Osteoblast (primary cell): Measurements from ENCODE around the gene ARMC9. TPM values are rescaled to one million over a fixed set of nuclear protein-coding genes. Genes with fewer than 3 reads are reported as not detected.
"Not testable (repeated sequence)": the region's sequence is repeated elsewhere in the genome, so short reads cannot be mapped to it uniquely, and the experiment has no call there.

Experiments used
- DNase-seq: peaks from one replicate; pipeline ENCODE4 v3.0.0; 2011; ENCODE audit warnings: low spot score, mixed read lengths; ENCODE audit not compliant: insufficient read length; ENCODE audit errors: missing footprints
- H2AFZ ChIP-seq: 2 replicates; pipeline ENCODE4 v1.6.0; 2011; ENCODE audit warnings: mild to moderate bottlenecking, low read length
- H3K27ac ChIP-seq: 2 replicates; pipeline ENCODE4 v1.5.1; 2011; ENCODE audit warnings: mild to moderate bottlenecking, low read depth, low read length, moderate library complexity
- H3K27me3 ChIP-seq: 2 replicates; pipeline ENCODE4 v1.6.0; 2012; ENCODE audit warnings: mild to moderate bottlenecking, control low read depth, inconsistent platforms, low read length, moderate library complexity; ENCODE audit not compliant: insufficient read depth
- H3K36me3 ChIP-seq: 2 replicates; pipeline ENCODE4 v1.5.1; 2011; ENCODE audit warnings: mild to moderate bottlenecking, low read length, control low read depth, moderate library complexity; ENCODE audit not compliant: insufficient read depth
- H3K4me1 ChIP-seq: 2 replicates; pipeline ENCODE4 v1.5.1; 2011; ENCODE audit warnings: mild to moderate bottlenecking, low read length, control low read depth, moderate library complexity; ENCODE audit not compliant: insufficient read depth
- H3K4me2 ChIP-seq: 2 replicates; pipeline ENCODE4 v1.6.0; 2011; ENCODE audit warnings: mild to moderate bottlenecking, low read length; ENCODE audit not compliant: insufficient read depth
- H3K4me3 ChIP-seq: fragments of 200-600 bp; sonication (generic); 3 replicates; pipeline ENCODE4 v1.5.1; 2012; ENCODE audit warnings: mild to moderate bottlenecking, low read length, inconsistent platforms; ENCODE audit not compliant: insufficient read depth
- H3K79me2 ChIP-seq: 2 replicates; pipeline ENCODE4 v1.6.0; 2012; ENCODE audit warnings: mild to moderate bottlenecking, low read length, control low read depth, inconsistent platforms; ENCODE audit not compliant: insufficient read depth
- H3K9me3 ChIP-seq: 2 replicates; pipeline ENCODE4 v1.5.1; 2011; ENCODE audit warnings: low read depth, low read length, control low read depth
- H4K20me1 ChIP-seq: 2 replicates; pipeline ENCODE4 v1.6.0; 2012; ENCODE audit warnings: mild to moderate bottlenecking, low read length, control low read depth; ENCODE audit not compliant: insufficient read depth
- total RNA-seq: library from RNA; depleted of rRNA; stranded (reverse); fragments of >200 nt; gene quantifications from 2 replicates; pipeline ENCODE4 v1.2.3, GENCODE V29; 2012
- TF ChIP-seq, protein P1 (sequence below): IDR thresholded peaks from 2 replicates; pipeline ENCODE4 v1.5.1; 2011; ENCODE audit warnings: mild to moderate bottlenecking, low read depth, low read length, moderate library complexity; ENCODE audit errors: extremely low read depth

ARMC9 gene
- total RNA-seq, 1 donor = 221 TPM

DNA sequence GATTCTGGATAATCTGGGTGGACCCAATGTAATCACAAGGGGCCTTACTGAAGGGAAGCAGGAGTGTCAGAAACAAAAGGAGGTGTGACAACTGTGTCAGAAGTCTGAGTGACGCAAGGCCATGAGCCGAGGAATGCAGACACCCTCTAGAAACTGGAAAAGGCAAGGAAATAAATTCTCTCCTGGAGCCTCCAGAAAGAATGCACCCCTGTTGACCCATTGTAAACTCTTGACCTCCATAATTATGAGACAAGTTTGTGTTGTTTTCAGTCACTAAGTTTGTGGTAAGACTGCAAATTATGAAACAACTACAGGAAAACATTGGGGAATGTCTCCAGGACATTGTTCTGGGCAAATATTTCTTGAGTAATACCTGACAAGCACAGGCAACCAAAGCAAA is 149.7 kb downstream of the ARMC9 start:
- no peak overlapping the region for H3K4me3 ChIP-seq
- TF ChIP-seq, protein P1, sequence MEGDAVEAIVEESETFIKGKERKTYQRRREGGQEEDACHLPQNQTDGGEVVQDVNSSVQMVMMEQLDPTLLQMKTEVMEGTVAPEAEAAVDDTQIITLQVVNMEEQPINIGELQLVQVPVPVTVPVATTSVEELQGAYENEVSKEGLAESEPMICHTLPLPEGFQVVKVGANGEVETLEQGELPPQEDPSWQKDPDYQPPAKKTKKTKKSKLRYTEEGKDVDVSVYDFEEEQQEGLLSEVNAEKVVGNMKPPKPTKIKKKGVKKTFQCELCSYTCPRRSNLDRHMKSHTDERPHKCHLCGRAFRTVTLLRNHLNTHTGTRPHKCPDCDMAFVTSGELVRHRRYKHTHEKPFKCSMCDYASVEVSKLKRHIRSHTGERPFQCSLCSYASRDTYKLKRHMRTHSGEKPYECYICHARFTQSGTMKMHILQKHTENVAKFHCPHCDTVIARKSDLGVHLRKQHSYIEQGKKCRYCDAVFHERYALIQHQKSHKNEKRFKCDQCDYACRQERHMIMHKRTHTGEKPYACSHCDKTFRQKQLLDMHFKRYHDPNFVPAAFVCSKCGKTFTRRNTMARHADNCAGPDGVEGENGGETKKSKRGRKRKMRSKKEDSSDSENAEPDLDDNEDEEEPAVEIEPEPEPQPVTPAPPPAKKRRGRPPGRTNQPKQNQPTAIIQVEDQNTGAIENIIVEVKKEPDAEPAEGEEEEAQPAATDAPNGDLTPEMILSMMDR = no peak
- H4K20me1 ChIP-seq = no peaks in the 10 kb centered on the region
- H3K9me3 ChIP-seq = no peaks in the 10 kb centered on the region
- no peak for DNase-seq
- H3K36me3 ChIP-seq = peaks cover 12% of the 10 kb centered on the region
- H3K27me3 ChIP-seq = no peaks in the 10 kb centered on the region
- H3K27ac ChIP-seq = no peak overlapping the region
- no peaks in the 10 kb centered on the region for H3K4me1 ChIP-seq
- H3K4me2 ChIP-seq = no peak overlapping the region
- H2AFZ ChIP-seq = no peak overlapping the region
- H3K79me2 ChIP-seq = no peaks in the 10 kb centered on the region

- Histone ChIP-seq H3K4me1 (no peaks in the 10 kb centered on the region), H3K27me3 (no peaks in the 10 kb centered on the region), H3K36me3 (peaks cover 12% of the 10 kb centered on the region), H3K27ac (no peak overlapping the region), H2AFZ (no peak overlapping the region), H4K20me1 (no peaks in the 10 kb centered on the region), H3K4me2 (no peak overlapping the region), H3K79me2 (no peaks in the 10 kb centered on the region), H3K9me3 (no peaks in the 10 kb centered on the region), H3K4me3 (no peak overlapping the region)
- DNase-seq = no peak
- TF ChIP-seq, protein P1 = no peak
Measured at GRCh38 chr2:231348704-231349373, 150.4 kb downstream of the ARMC9 start.

DNA sequence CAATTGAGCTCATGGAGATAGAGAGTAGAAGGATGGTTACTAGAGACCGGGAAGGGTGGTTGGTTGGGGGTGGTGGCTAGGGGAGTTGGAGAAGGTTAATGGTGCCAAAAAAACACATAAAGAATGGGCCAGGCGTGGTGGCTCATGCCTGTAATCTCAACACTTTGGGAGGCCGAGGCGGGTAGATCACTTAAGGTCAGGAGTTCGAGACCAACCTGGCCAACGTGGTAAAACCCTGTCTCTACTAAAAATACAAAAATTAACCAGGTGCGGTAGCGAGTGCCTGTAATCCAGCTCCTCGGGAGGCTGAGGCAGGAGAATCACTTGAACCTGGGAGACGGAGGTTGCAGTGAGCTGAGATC is 150.9 kb downstream of the ARMC9 start:
- H3K36me3 ChIP-seq = peaks cover 12% of the 10 kb centered on the region
- H3K4me3 ChIP-seq, H4K20me1 ChIP-seq, H2AFZ ChIP-seq, H3K27me3 ChIP-seq, H3K79me2 ChIP-seq, H3K9me3 ChIP-seq, DNase-seq, H3K4me1 ChIP-seq, H3K4me2 ChIP-seq, H3K27ac ChIP-seq: not testable (repeated sequence)

DNA sequence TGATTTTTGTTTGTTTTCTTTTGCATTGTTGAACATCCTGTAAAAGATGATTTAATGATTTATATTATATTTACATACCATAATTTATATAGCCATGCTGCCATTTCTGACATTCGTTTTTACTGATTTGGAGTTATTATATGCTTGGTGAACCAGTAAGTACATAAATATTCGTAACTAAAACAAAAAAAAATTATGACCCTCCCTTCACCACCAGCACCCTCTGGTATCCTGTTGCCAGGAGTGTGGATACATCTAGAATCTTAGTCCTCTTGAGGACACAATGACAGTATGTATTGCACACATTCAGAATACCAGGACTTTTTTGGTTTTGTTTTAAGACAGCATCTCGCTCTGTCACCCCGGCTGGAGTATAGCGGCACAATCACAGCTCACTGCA is 153.2 kb downstream of the ARMC9 start:
- Histone ChIP-seq H3K4me1 (no peaks in the 10 kb centered on the region), H3K27me3 (no peaks in the 10 kb centered on the region), H3K9me3 (no peaks in the 10 kb centered on the region), H2AFZ (no peak overlapping the region), H3K27ac (no peak overlapping the region), H3K79me2 (no peaks in the 10 kb centered on the region), H3K36me3 (peaks cover under 1% of the 10 kb centered on the region), H3K4me2 (no peak overlapping the region), H4K20me1 (no peaks in the 10 kb centered on the region), H3K4me3 (no peak overlapping the region)
- TF ChIP-seq, protein P1 = no peak
- no peak for DNase-seq
